HEK293 (cell line): Measurements from ENCODE around the gene CCR9.

Experiments
- CTCF ChIA-PET: fragments of 350-600 bp; formaldehyde crosslinking; extraction: SDS; loops from one replicate; lab custom pipeline; 2021; ENCODE audit warnings: antibody characterized with exemption; lab: Yijun Ruan, JAX
- POLR2A ChIA-PET: fragments of 300-600 bp; formaldehyde crosslinking; extraction: SDS; loops from one replicate; lab custom pipeline; 2020; ENCODE audit warnings: antibody characterized with exemption, inconsistent platforms; lab: Yijun Ruan, JAX
- H3K27ac ChIP-seq: fragments of 200-500 bp; sonication (Bioruptor generic); 2 replicates; pipeline ENCODE4 v1.5.1; 2014; ENCODE audit warnings: low read depth, low read length, control low read depth, inconsistent platforms; ENCODE audit errors: extremely low read depth
- H3K36me3 ChIP-seq, 2 experiments: fragments of 200-500 bp in 1 of 2; sonication (Bioruptor generic) in 1 of 2; 1 replicate in 1 of 2; 2 replicates in 1 of 2; pipeline ENCODE4 v1.5.1; 2014 to 2017; ENCODE audit warnings: inconsistent platforms in 2 of 2, low read length in 2 of 2; ENCODE audit not compliant: control insufficient read depth in 2 of 2, insufficient read depth in 1 of 2
- H3K4me1 ChIP-seq: fragments of 200-500 bp; sonication (Bioruptor generic); 2 replicates; pipeline ENCODE4 v1.5.1; 2014; ENCODE audit warnings: mild to moderate bottlenecking, low read length, inconsistent platforms; ENCODE audit not compliant: control insufficient read depth, insufficient read depth
- H3K4me3 ChIP-seq: 2 replicates; pipeline ENCODE4 v1.5.1; 2011; ENCODE audit warnings: low read depth, mild to moderate bottlenecking, control low read depth, low read length, moderate library complexity
- H3K9me3 ChIP-seq: fragments of 200-500 bp; sonication (Bioruptor generic); 2 replicates; pipeline ENCODE4 v1.5.1; 2014; ENCODE audit warnings: low read depth, low read length, inconsistent platforms; ENCODE audit not compliant: control insufficient read depth, insufficient read depth
- CTCF ChIP-seq: fragments of 450-650 bp; formaldehyde crosslinking; IDR thresholded peaks from 2 replicates; pipeline ENCODE4 v1.5.1; 2016; ENCODE audit warnings: missing biosample characterization, missing genetic modification characterization
- FEZF1 ChIP-seq: fragments of 450-650 bp; formaldehyde crosslinking; IDR thresholded peaks from 2 replicates; pipeline ENCODE4 v1.5.1; 2016; ENCODE audit warnings: missing biosample characterization, missing genetic modification characterization
- PRDM6 ChIP-seq: fragments of 450-650 bp; formaldehyde crosslinking; IDR thresholded peaks from 2 replicates; pipeline ENCODE4 v1.5.1; 2017; ENCODE audit warnings: missing biosample characterization, missing genetic modification characterization
- TCF7L2 ChIP-seq: IDR thresholded peaks from 2 replicates; pipeline ENCODE4 v1.6.1; 2011; ENCODE audit warnings: low read depth, mild to moderate bottlenecking, inconsistent platforms, low read length, moderate library complexity, borderline replicate concordance
- YY2 ChIP-seq: fragments of 450-650 bp; formaldehyde crosslinking; IDR thresholded peaks from 2 replicates; pipeline ENCODE4 v1.5.1; 2016; ENCODE audit warnings: missing biosample characterization, missing genetic modification characterization
- ZNF214 ChIP-seq: fragments of 450-650 bp; formaldehyde crosslinking; IDR thresholded peaks from 2 replicates; pipeline ENCODE4 v1.5.1; 2017; ENCODE audit warnings: missing biosample characterization, mild to moderate bottlenecking, missing genetic modification characterization, borderline replicate concordance
- ZNF341 ChIP-seq: fragments of 450-650 bp; formaldehyde crosslinking; IDR thresholded peaks from 2 replicates; pipeline ENCODE4; 2016; ENCODE audit warnings: low read depth, missing biosample characterization, missing genetic modification characterization
- ZNF639 ChIP-seq: fragments of 450-650 bp; formaldehyde crosslinking; IDR thresholded peaks from 2 replicates; pipeline ENCODE4 v1.5.1; 2016; ENCODE audit warnings: missing biosample characterization, missing genetic modification characterization
- ZNF707 ChIP-seq: fragments of 450-650 bp; formaldehyde crosslinking; IDR thresholded peaks from 2 replicates; pipeline ENCODE4 v1.5.1; 2016; ENCODE audit warnings: missing biosample characterization, missing genetic modification characterization
- ZNF747 ChIP-seq: fragments of 450-650 bp; formaldehyde crosslinking; IDR thresholded peaks from 2 replicates; pipeline ENCODE4 v1.5.1; 2016; ENCODE audit warnings: missing biosample characterization, missing genetic modification characterization
- ZNF785 ChIP-seq: fragments of 450-650 bp; formaldehyde crosslinking; IDR thresholded peaks from 2 replicates; pipeline ENCODE4 v1.5.1; 2016; ENCODE audit warnings: missing biosample characterization, missing genetic modification characterization

Gene CCR9

GRCh38 chr3:45950686-45951600 lies 64.6 kb downstream of the CCR9 start (continued):
- no peak for TF ChIP-seq ZNF639

GRCh38 chr3:45951946-45952345 lies 65.6 kb downstream of the CCR9 start:
- Histone ChIP-seq H3K27ac (no peak overlapping the region), H3K4me3 (no peak overlapping the region), H3K4me1 (no peaks in the 10 kb centered on the region), H3K9me3 (no peaks in the 10 kb centered on the region), H3K36me3 (peaks cover 0 to 97% of the 10 kb centered on the region in 2 experiments; a peak in 2 of 3 replicates)
- ChIA-PET POLR2A (no interaction called here), CTCF (interaction anchor here (1.1 kb wide), 1 partner anchor 127 kb away, joined by 5 read pairs; no protein-coding TSS in a partner anchor)
- no peak for TF ChIP-seq ZNF341 (tag by site-specific recombination)
- no peak for TF ChIP-seq PRDM6 (tag by site-specific recombination)
- TF ChIP-seq ZNF707, result no peak
- no peak for TF ChIP-seq ZNF747
- no peak for TF ChIP-seq FEZF1 (tag by site-specific recombination)
- TF ChIP-seq ZNF214 (tag by site-specific recombination), result no peak
- no peak for TF ChIP-seq CTCF (tag by site-specific recombination)

- CTCF ChIA-PET, result interaction anchor here (1.0 kb wide), 1 partner anchor 426 kb away, joined by 6 read pairs; no protein-coding TSS in a partner anchor
- no peaks in the 10 kb centered on the region for H3K4me1 ChIP-seq
- H3K27ac ChIP-seq, result no peak overlapping the region
- POLR2A ChIA-PET, result no interaction called here
- peaks cover 4 to 96% of the 10 kb centered on the region in 2 experiments; a peak in 2 of 3 replicates for H3K36me3 ChIP-seq
- TF ChIP-seq YY2 (tag by site-specific recombination), result no peak
- no peak for TF ChIP-seq ZNF214 (tag by site-specific recombination)
- TF ChIP-seq ZNF785, result no peak
- no peak for TF ChIP-seq TCF7L2
- TF ChIP-seq, all 188 proteins: peak for 0
- Histone ChIP-seq H3K4me3 (no peak overlapping the region), H3K9me3 (no peaks in the 10 kb centered on the region)
Observed at GRCh38 chr3:45952456-45952855, 66.1 kb downstream of the CCR9 start.
